HCT116 (cell line): ENCODE data around the gene NOC4L. TPM values are rescaled to one million over a fixed set of nuclear protein-coding genes. Genes with fewer than 3 reads are reported as not detected.

ENCODE experiments used
- ATAC-seq: fragments of 200-7000 bp; cut with Tn5 transposase; 2 replicates; pipeline ENCODE4 v1.9.1; 2020; ENCODE audit warnings: mild to moderate bottlenecking, moderate library complexity
- BruUV-seq: library from RNA; stranded (reverse); fragments of 400-500 nt; replicated peaks from 2 replicates; lab custom pipeline; 2021; lab: Mats Ljungman, UMichigan
- CTCF ChIA-PET: fragments of 300-600 bp; sonication (Branson Sonifier 250); formaldehyde crosslinking; loops from one replicate; lab custom pipeline; 2021; ENCODE audit warnings: antibody characterized with exemption; lab: Charles Lee
- POLR2A ChIA-PET: fragments of 300-600, 350-600 bp; sonication (Branson Sonifier 250); formaldehyde crosslinking; loops from one replicate; lab custom pipeline; 2021; ENCODE audit warnings: antibody characterized with exemption; lab: Charles Lee
- RAD21 ChIA-PET, 2 experiments: fragments of 300-600 bp; sonication (Branson Sonifier 250); formaldehyde crosslinking; loops; one replicate each; lab custom pipeline; 2023; ENCODE audit warnings: low total read pairs in 2 of 2; ENCODE audit not compliant: uncharacterized antibody in 2 of 2, unreplicated experiment in 2 of 2, low non-redundant PET in 1 of 2; lab: Charles Lee
- DNase-seq: peaks from one replicate; pipeline ENCODE4 v3.0.0-alpha.2; 2010; ENCODE audit warnings: low read depth, low spot score
- H2AFZ ChIP-seq: fragments of 200-600 bp; shearing (Covaris generic), sonication (generic); 2 replicates; pipeline ENCODE4 v1.6.1; 2017; ENCODE audit warnings: low read depth, mixed run types, mixed read lengths, antibody characterized with exemption, low read length; ENCODE audit not compliant: poor library complexity, severe bottlenecking
- H3K27ac ChIP-seq: 2 replicates; pipeline ENCODE4 v1.5.1; 2012; ENCODE audit warnings: low read depth, low read length
- H3K27me3 ChIP-seq: fragments of 200-600 bp; sonication (generic); 2 replicates; pipeline ENCODE4 v1.6.1; 2016; ENCODE audit warnings: mixed run types, low read length, mixed read lengths; ENCODE audit not compliant: insufficient read depth
- H3K36me3 ChIP-seq, 2 experiments: fragments of 200-500 bp in 1 of 2; fragments of 200-600 bp in 1 of 2; sonication (Bioruptor generic) in 1 of 2; sonication (generic) in 1 of 2; 2 replicates each; pipeline versions ENCODE4 v1.5.1 to v1.6.1; 2014 to 2016; ENCODE audit warnings: low read length in 2 of 2, inconsistent platforms in 1 of 2, mixed read lengths in 1 of 2, mixed run types in 1 of 2; ENCODE audit not compliant: insufficient read depth in 2 of 2, control insufficient read depth in 1 of 2
- H3K4me1 ChIP-seq, 2 experiments: fragments of 200-600 bp in 1 of 2; sonication (generic) in 1 of 2; 2 replicates each; pipeline versions ENCODE4 v1.5.1 to v1.6.1; 2012 to 2017; ENCODE audit warnings: low read length in 2 of 2, inconsistent platforms in 1 of 2, mild to moderate bottlenecking in 1 of 2, mixed read lengths in 1 of 2, mixed run types in 1 of 2, moderate library complexity in 1 of 2; ENCODE audit not compliant: insufficient read depth in 2 of 2, control insufficient read depth in 1 of 2
- H3K4me2 ChIP-seq: fragments of 200-600 bp; sonication (generic); 2 replicates; pipeline ENCODE4 v1.6.1; 2017; ENCODE audit warnings: mixed run types, low read length, mixed read lengths
- H3K4me3 ChIP-seq, 2 experiments: fragments of 200-600 bp in 1 of 2; sonication (generic) in 1 of 2; replicated peaks in 1 of 2; 2 replicates each; pipeline ENCODE4 v1.5.1; 2011 to 2016; ENCODE audit warnings: low read length in 2 of 2, control low read depth in 1 of 2, low read depth in 1 of 2, mild to moderate bottlenecking in 1 of 2, mixed read lengths in 1 of 2, mixed run types in 1 of 2
- H3K79me2 ChIP-seq: fragments of 200-600 bp; sonication (generic); 2 replicates; pipeline ENCODE4 v1.6.1; 2017; ENCODE audit warnings: mild to moderate bottlenecking, mixed run types, low read length, moderate library complexity, mixed read lengths; ENCODE audit not compliant: insufficient read depth
- H3K9ac ChIP-seq: fragments of 200-600 bp; sonication (generic); 2 replicates; pipeline ENCODE4 v1.6.1; 2016; ENCODE audit warnings: low read length, mixed read lengths
- H3K9me2 ChIP-seq: fragments of 200-600 bp; sonication (generic), shearing (Covaris generic); 2 replicates; pipeline ENCODE4 v1.6.1; 2017; ENCODE audit warnings: mixed run types, mild to moderate bottlenecking, moderate library complexity; ENCODE audit not compliant: insufficient read depth
- H3K9me3 ChIP-seq, 2 experiments: fragments of 200-500 bp in 1 of 2; fragments of 200-600 bp in 1 of 2; sonication (Bioruptor generic) in 1 of 2; sonication (generic) in 1 of 2; 2 replicates each; pipeline ENCODE4 v1.6.1; 2014 to 2017; ENCODE audit warnings: low read length in 2 of 2, mixed read lengths in 2 of 2, inconsistent platforms in 1 of 2, low read depth in 1 of 2, mild to moderate bottlenecking in 1 of 2, mixed run types in 1 of 2, moderate library complexity in 1 of 2; ENCODE audit not compliant: control insufficient read depth in 1 of 2, insufficient read depth in 1 of 2
- H4K20me1 ChIP-seq: fragments of 200-600 bp; sonication (generic), shearing (Covaris generic); 2 replicates; pipeline ENCODE4 v1.6.1; 2017; ENCODE audit warnings: mixed run types, mild to moderate bottlenecking, moderate library complexity; ENCODE audit not compliant: insufficient read depth
- CBX3 ChIP-seq: IDR thresholded peaks from 2 replicates; pipeline ENCODE4 v1.6.1; 2012; ENCODE audit warnings: low read depth
- CEBPB ChIP-seq: IDR thresholded peaks from 2 replicates; pipeline ENCODE4 v1.6.1; 2012; ENCODE audit warnings: low read depth
- EGR1 ChIP-seq: IDR thresholded peaks from 2 replicates; pipeline ENCODE4 v1.6.1; 2012; ENCODE audit warnings: low read depth
- ELF1 ChIP-seq: IDR thresholded peaks from 2 replicates; pipeline ENCODE4 v1.6.1; 2012; ENCODE audit warnings: low read depth, borderline replicate concordance
- EZH2 ChIP-seq: fragments of 200-600 bp; sonication (generic); IDR thresholded peaks from 2 replicates; pipeline ENCODE4 v1.6.1; 2017; ENCODE audit warnings: antibody characterized with exemption, mixed run types
- EZH2phosphoT487 ChIP-seq: fragments of 200-600 bp; IDR thresholded peaks from 2 replicates; pipeline ENCODE4 v1.6.1; 2018; ENCODE audit warnings: antibody characterized with exemption, borderline replicate concordance
- FOSL1 ChIP-seq: IDR thresholded peaks from 2 replicates; pipeline ENCODE4 v1.6.1; 2012; ENCODE audit warnings: low read depth
- JUND ChIP-seq: IDR thresholded peaks from 2 replicates; pipeline ENCODE4 v1.6.1; 2012
- POLR2AphosphoS5 ChIP-seq: IDR thresholded peaks from 2 replicates; pipeline ENCODE4 v1.6.1; 2011; ENCODE audit warnings: mild to moderate bottlenecking, low read depth, low read length, moderate library complexity
- RAD21 ChIP-seq: IDR thresholded peaks from 2 replicates; pipeline ENCODE4 v1.6.1; 2012; ENCODE audit warnings: low read depth, mild to moderate bottlenecking
- SIN3A ChIP-seq: IDR thresholded peaks from 2 replicates; pipeline ENCODE4 v1.6.1; 2012; ENCODE audit warnings: low read depth
- SP1 ChIP-seq: IDR thresholded peaks from 2 replicates; pipeline ENCODE4 v1.6.1; 2012; ENCODE audit warnings: low read depth
- SRF ChIP-seq: IDR thresholded peaks from 2 replicates; pipeline ENCODE4 v1.6.1; 2012; ENCODE audit warnings: low read depth
- TCF7L2 ChIP-seq: IDR thresholded peaks from 2 replicates; pipeline ENCODE4 v1.7.0; 2011; ENCODE audit warnings: borderline replicate concordance, inconsistent platforms; ENCODE audit not compliant: insufficient read depth, insufficient read length; ENCODE audit errors: extremely low read depth
- YY1 ChIP-seq: IDR thresholded peaks from 2 replicates; pipeline ENCODE4 v1.6.1; 2011; ENCODE audit warnings: low read length, low read depth, moderate library complexity, mild to moderate bottlenecking; ENCODE audit not compliant: insufficient replicate concordance; ENCODE audit errors: extremely low read depth
- ZFX ChIP-seq: fragments of 450-650 bp; IDR thresholded peaks from 2 replicates; pipeline ENCODE4 v1.6.1; 2017
- ZNF274 ChIP-seq: fragments of 200-500 bp; sonication (Bioruptor generic); IDR thresholded peaks from 2 replicates; pipeline ENCODE4 v1.6.1; 2014; ENCODE audit warnings: mild to moderate bottlenecking, low read depth, low read length, inconsistent platforms
- intact Hi-C: fragments of 100-400 bp; cut with micrococcal nuclease; formaldehyde crosslinking; loops from 2 replicates; pipeline ENCODE4 v1.10.0; 2022
- total RNA-seq: library from RNA; stranded (reverse); gene quantifications from one replicate; pipeline ENCODE4 v1.2.1, GENCODE V29; 2021; ENCODE audit not compliant: unreplicated experiment
- TF ChIP-seq, protein P1 (sequence below), 3 experiments: fragments of 200-600 bp in 1 of 3; sonication (generic) in 1 of 3; IDR thresholded peaks in 2 of 3; conservative IDR thresholded peaks in 1 of 3; 2 replicates each; pipeline ENCODE4 v1.5.1; 2012 to 2017; ENCODE audit warnings: low read depth in 2 of 3, low read length in 2 of 3, antibody characterized with exemption in 1 of 3, borderline replicate concordance in 1 of 3, control low read depth in 1 of 3, mild to moderate bottlenecking in 1 of 3, mixed read lengths in 1 of 3, mixed run types in 1 of 3, moderate library complexity in 1 of 3; ENCODE audit not compliant: insufficient read depth in 1 of 3
- TF ChIP-seq, protein P2 (sequence below): IDR thresholded peaks from 2 replicates; pipeline ENCODE4 v1.6.1; 2012
- TF ChIP-seq, protein P3 (sequence below): IDR thresholded peaks from 2 replicates; pipeline ENCODE4 v1.6.1; 2011; ENCODE audit warnings: mild to moderate bottlenecking, low read length, moderate library complexity; ENCODE audit not compliant: insufficient replicate concordance; ENCODE audit errors: extremely low read depth

The NOC4L gene
- total RNA-seq, 1 experiment from 2014 or later = 47.6 TPM

DNA sequence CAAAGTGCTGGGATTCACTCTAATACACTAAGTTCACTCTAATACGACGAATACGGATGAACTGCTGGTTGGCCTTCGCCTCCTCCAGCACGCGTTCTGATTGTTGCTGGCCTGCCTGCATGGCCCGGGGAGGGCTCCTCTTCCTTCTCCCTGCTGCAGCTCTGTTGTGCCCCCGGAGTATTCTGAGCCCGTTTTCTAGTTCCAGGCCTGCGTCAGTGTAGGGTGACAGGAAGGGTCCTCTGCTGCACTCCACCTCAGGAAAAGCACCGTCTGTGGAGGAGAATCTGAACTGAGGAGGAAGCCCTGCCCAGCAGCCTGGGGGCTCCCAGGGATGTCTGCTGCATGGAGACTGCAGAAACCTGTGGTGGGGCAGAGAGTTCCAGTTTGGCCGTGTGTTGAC, 44.5 kb upstream of the NOC4L start:
- ATAC-seq (no peak), DNase-seq (no peak)
- Histone ChIP-seq H3K4me2 (no peak overlapping the region), H3K9me2 (no peaks in the 10 kb centered on the region), H3K4me3 (no peak overlapping the region), H3K27me3 (no peaks in the 10 kb centered on the region), H2AFZ (no peak overlapping the region), H3K9me3 (no peaks in the 10 kb centered on the region), H3K36me3 (peaks cover 0 to 4% of the 10 kb centered on the region in 2 experiments; a peak in 2 of 4 replicates), H3K9ac (no peak overlapping the region), H3K27ac (no peak overlapping the region), H3K4me1 (no peaks in the 10 kb centered on the region), H4K20me1 (no peaks in the 10 kb centered on the region), H3K79me2 (no peaks in the 10 kb centered on the region)
- POLR2A ChIA-PET = no interaction called here
- RAD21 ChIA-PET = no interaction called here
- CTCF ChIA-PET = no interaction called here
- TF ChIP-seq, protein P1, sequence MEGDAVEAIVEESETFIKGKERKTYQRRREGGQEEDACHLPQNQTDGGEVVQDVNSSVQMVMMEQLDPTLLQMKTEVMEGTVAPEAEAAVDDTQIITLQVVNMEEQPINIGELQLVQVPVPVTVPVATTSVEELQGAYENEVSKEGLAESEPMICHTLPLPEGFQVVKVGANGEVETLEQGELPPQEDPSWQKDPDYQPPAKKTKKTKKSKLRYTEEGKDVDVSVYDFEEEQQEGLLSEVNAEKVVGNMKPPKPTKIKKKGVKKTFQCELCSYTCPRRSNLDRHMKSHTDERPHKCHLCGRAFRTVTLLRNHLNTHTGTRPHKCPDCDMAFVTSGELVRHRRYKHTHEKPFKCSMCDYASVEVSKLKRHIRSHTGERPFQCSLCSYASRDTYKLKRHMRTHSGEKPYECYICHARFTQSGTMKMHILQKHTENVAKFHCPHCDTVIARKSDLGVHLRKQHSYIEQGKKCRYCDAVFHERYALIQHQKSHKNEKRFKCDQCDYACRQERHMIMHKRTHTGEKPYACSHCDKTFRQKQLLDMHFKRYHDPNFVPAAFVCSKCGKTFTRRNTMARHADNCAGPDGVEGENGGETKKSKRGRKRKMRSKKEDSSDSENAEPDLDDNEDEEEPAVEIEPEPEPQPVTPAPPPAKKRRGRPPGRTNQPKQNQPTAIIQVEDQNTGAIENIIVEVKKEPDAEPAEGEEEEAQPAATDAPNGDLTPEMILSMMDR (IDR thresholded peaks at IDR 0.05 in 2 of 3, conservative IDR thresholded peaks at IDR 0.05 in 1 of 3; ENCODE audit: borderline replicate concordance in 1 of 3, insufficient read depth in 1 of 3, low read depth in 2 of 3, low read length in 2 of 3) = no peak
- TF ChIP-seq POLR2AphosphoS5 (no peak), RAD21 (no peak), ZFX (no peak), JUND (no peak), EGR1 (no peak), SRF (no peak), FOSL1 (no peak), TCF7L2 (no peak), ELF1 (no peak), ZNF274 (no peak), EZH2 (no peak), CBX3 (no peak), EZH2phosphoT487 (no peak), YY1 (no peak), SP1 (no peak), SIN3A (no peak), CEBPB (no peak)
- TF ChIP-seq, protein P2, sequence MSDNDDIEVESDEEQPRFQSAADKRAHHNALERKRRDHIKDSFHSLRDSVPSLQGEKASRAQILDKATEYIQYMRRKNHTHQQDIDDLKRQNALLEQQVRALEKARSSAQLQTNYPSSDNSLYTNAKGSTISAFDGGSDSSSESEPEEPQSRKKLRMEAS = no peak
- TF ChIP-seq, protein P3, sequence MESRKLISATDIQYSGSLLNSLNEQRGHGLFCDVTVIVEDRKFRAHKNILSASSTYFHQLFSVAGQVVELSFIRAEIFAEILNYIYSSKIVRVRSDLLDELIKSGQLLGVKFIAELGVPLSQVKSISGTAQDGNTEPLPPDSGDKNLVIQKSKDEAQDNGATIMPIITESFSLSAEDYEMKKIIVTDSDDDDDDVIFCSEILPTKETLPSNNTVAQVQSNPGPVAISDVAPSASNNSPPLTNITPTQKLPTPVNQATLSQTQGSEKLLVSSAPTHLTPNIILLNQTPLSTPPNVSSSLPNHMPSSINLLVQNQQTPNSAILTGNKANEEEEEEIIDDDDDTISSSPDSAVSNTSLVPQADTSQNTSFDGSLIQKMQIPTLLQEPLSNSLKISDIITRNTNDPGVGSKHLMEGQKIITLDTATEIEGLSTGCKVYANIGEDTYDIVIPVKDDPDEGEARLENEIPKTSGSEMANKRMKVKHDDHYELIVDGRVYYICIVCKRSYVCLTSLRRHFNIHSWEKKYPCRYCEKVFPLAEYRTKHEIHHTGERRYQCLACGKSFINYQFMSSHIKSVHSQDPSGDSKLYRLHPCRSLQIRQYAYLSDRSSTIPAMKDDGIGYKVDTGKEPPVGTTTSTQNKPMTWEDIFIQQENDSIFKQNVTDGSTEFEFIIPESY = no peak
- no TSS peak for BruUV-seq
- intact Hi-C loops = no loop called here
